CD14-positive monocyte (primary cell): ENCODE results near the gene ZNF683. TPM values are rescaled to one million over a fixed set of nuclear protein-coding genes. Genes with fewer than 3 reads are reported as not detected.
A peak's percentile ranks its signal among the peaks of the same experiment; 100 is the strongest.

Experiments
- DNase-seq, 3 donors: peaks; one replicate each; pipeline ENCODE4 v3.0.0-alpha.2; 2011 to 2022
- H2AFZ ChIP-seq: 2 replicates; pipeline ENCODE4 v1.6.0; 2012; ENCODE audit warnings: mild to moderate bottlenecking, low read depth, low read length, inconsistent platforms; ENCODE audit not compliant: insufficient read depth, poor library complexity, severe bottlenecking
- H3K27ac ChIP-seq, 2 donors: 1 replicate in 1 of 2; 2 replicates in 1 of 2; pipeline ENCODE4 v1.5.1; 2012 to 2013; ENCODE audit warnings: low read length in 2 of 2, control low read depth in 1 of 2, inconsistent platforms in 1 of 2, low read depth in 1 of 2, mild to moderate bottlenecking in 1 of 2
- H3K27me3 ChIP-seq, 2 donors: one replicate each; pipeline versions ENCODE4 v1.6.0 to v1.6.1; 2011 to 2013; ENCODE audit warnings: low read length in 2 of 2; ENCODE audit not compliant: control insufficient read depth in 2 of 2, insufficient read depth in 2 of 2
- H3K36me3 ChIP-seq, 2 donors: replicated peaks in 1 of 2; 1 replicate in 1 of 2; 2 replicates in 1 of 2; pipeline versions ENCODE4 v1.5.1 to v1.6.1; 2012 to 2013; ENCODE audit warnings: low read length in 2 of 2, control low read depth in 1 of 2, inconsistent platforms in 1 of 2, mild to moderate bottlenecking in 1 of 2; ENCODE audit not compliant: insufficient read depth in 2 of 2, control insufficient read depth in 1 of 2
- H3K4me1 ChIP-seq, 2 donors: 1 replicate in 1 of 2; 2 replicates in 1 of 2; pipeline versions ENCODE4 v1.5.1 to v1.6.1; 2012 to 2013; ENCODE audit warnings: low read length in 2 of 2, control low read depth in 1 of 2, inconsistent platforms in 1 of 2, mild to moderate bottlenecking in 1 of 2, moderate library complexity in 1 of 2; ENCODE audit not compliant: insufficient read depth in 2 of 2, control insufficient read depth in 1 of 2
- H3K4me2 ChIP-seq: replicated peaks from 2 replicates; pipeline ENCODE3; 2012; ENCODE audit warnings: low read length, moderate library complexity, mild to moderate bottlenecking; ENCODE audit not compliant: poor library complexity, severe bottlenecking; ENCODE audit errors: extremely low read depth
- H3K4me3 ChIP-seq, 3 experiments: fragments of 200-600 bp in 1 of 3; sonication (generic) in 1 of 3; replicated peaks in 1 of 3; 1 replicate in 2 of 3; 2 replicates in 1 of 3; pipeline ENCODE4 v1.5.1; 2011 to 2013; ENCODE audit warnings: low read length in 3 of 3, mild to moderate bottlenecking in 3 of 3, control low read depth in 2 of 3, low read depth in 2 of 3, inconsistent platforms in 1 of 3, moderate library complexity in 1 of 3
- H3K79me2 ChIP-seq: 2 replicates; pipeline ENCODE4 v1.6.0; 2012; ENCODE audit warnings: mild to moderate bottlenecking, control low read depth, inconsistent platforms, low read length, moderate library complexity; ENCODE audit not compliant: insufficient read depth
- H3K9ac ChIP-seq: 2 replicates; pipeline ENCODE4 v1.6.0; 2017; ENCODE audit warnings: low read length, mild to moderate bottlenecking; ENCODE audit not compliant: insufficient read depth, poor library complexity, severe bottlenecking
- H3K9me3 ChIP-seq, 2 donors: replicated peaks in 1 of 2; 1 replicate in 1 of 2; 2 replicates in 1 of 2; pipeline versions ENCODE4 v1.5.1 to v1.6.1; 2012 to 2013; ENCODE audit warnings: low read length in 2 of 2, control low read depth in 1 of 2; ENCODE audit not compliant: control insufficient read depth in 1 of 2, insufficient read depth in 1 of 2
- H4K20me1 ChIP-seq: 2 replicates; pipeline ENCODE4 v1.6.0; 2012; ENCODE audit warnings: mild to moderate bottlenecking, low read length, control low read depth, moderate library complexity; ENCODE audit not compliant: insufficient read depth
- H3K27ac Mint-ChIP-seq, 7 donors: one replicate each; pipeline ENCODE4 v1.8.0; 2020; ENCODE audit warnings: mild to moderate bottlenecking in 7 of 7, mixed read lengths in 7 of 7, moderate library complexity in 6 of 7, inconsistent platforms in 2 of 7
- H3K27me3 Mint-ChIP-seq, 3 donors: one replicate each; pipeline ENCODE4 v1.8.0; 2021 to 2022; ENCODE audit warnings: low read depth in 3 of 3, mild to moderate bottlenecking in 3 of 3, mixed read lengths in 3 of 3, moderate library complexity in 3 of 3, inconsistent platforms in 1 of 3
- H3K36me3 Mint-ChIP-seq, 2 donors: one replicate each; pipeline ENCODE4 v1.8.0; 2020; ENCODE audit warnings: mixed read lengths in 2 of 2, inconsistent platforms in 1 of 2, mild to moderate bottlenecking in 1 of 2
- H3K4me1 Mint-ChIP-seq: one replicate; pipeline ENCODE4 v1.8.0; 2020; ENCODE audit warnings: mild to moderate bottlenecking, mixed read lengths
- H3K4me3 Mint-ChIP-seq, 2 donors: one replicate each; pipeline ENCODE4 v1.8.0; 2020; ENCODE audit warnings: mild to moderate bottlenecking in 2 of 2, mixed read lengths in 2 of 2, moderate library complexity in 1 of 2
- H3K9me3 Mint-ChIP-seq, 7 donors: one replicate each; pipeline ENCODE4 v1.8.0; 2020 to 2022; ENCODE audit warnings: mixed read lengths in 7 of 7, mild to moderate bottlenecking in 6 of 7, moderate library complexity in 6 of 7, inconsistent platforms in 2 of 7
- WGBS: methylation state at CpG from one replicate; pipeline ENCODE4 v1.1.5; 2013; ENCODE audit warnings: missing lambda C conversion rate; ENCODE audit not compliant: insufficient coverage; 5-methylcytosine and 5-hydroxymethylcytosine counted together
- intact Hi-C, 2 donors: fragments of 100-400 bp; cut with micrococcal nuclease; formaldehyde crosslinking; loops; one replicate each; pipeline versions ENCODE4 v1.15.0 to v1.15.1; 2023
- polyA plus RNA-seq, 3 donors: library from polyadenylated mRNA; depleted of rRNA in 1 of 3; unstranded in 2 of 3; stranded (reverse) in 1 of 3; fragments of 300-500 nt in 2 of 3; fragments of >200 nt in 1 of 3; fragmentation: Illumina TruSeq in 2 of 3; gene quantifications; 1 replicate in 2 of 3; 2 replicates in 1 of 3; pipeline ENCODE4 v1.2.3, GENCODE V29; 2012 to 2021
- TF ChIP-seq, protein P1 (sequence below): fragments of 200-600 bp; IDR thresholded peaks from one replicate; pipeline ENCODE4 v1.8.0; 2022; ENCODE audit warnings: antibody characterized with exemption, mild to moderate bottlenecking

ZNF683 gene
- polyA plus RNA-seq, 3 donors = not detected

DNA sequence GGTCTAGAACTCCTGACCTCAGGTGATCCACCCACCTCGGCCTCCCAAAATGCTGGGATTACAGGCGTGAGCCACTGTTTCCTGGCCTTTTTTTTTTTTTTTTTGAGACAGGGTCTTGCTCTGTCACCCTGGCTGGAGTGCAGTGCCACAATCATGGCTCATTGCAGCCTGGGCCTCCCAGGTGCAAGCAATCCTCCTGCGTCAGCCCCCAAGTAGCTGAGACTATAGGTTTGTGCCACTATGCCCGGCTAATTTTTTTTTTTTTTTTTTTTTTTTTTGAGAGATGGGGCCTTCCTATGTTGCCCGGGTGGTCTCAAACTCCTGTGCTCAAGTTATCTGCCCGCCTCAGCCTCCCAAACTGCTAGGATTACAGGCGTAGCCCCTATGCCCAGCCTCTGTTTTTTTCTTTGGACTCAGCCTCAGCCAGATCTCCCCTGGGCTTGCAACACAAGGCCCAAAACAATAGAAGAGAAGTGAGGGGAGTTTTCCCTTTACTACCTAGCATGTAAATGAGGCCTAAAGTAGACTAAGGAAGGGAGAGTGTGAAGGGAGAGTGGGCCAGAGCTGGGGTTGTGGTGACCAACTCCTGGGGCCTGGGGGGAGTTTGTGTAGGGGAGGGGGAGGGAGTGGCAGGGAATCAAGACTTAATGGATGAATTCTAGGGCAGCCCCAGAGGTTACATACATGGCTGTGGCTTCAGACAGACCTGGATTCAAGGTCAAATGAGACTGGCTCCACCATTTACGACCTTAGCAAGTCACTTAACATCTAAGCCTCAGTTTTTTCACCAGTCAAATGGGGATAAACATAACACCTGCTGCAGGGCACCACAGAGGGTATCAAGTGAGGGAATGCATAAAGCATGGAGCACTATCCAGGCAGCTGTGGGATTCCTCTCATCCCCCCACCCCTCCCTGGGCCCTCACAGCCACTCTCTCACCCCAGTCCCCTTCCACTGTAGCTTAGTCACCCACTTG lies 56.4 kb downstream of the ZNF683 start:
- intact Hi-C loops = loop anchor here in 1 of 2 donors (1.0 to 10.0 kb wide), 2 partner anchors 9 to 201 kb away; partner anchors contain the start of gene PDIK1L
- H3K27ac Mint-ChIP-seq = peak overlapping the region; percentile 86 to 99 (median 97)
- Histone ChIP-seq H2AFZ (no peak overlapping the region), H3K4me1 (peaks cover 89 to 92% of the 10 kb centered on the region in 2 donors), H3K4me3 (peak overlapping the region in 1 of 3 experiments; percentile 83), H3K9me3 (no peaks in the 10 kb centered on the region), H3K36me3 (peaks cover 9 to 11% of the 10 kb centered on the region in 2 donors), H3K9ac (peak overlapping the region; percentile 74), H3K27me3 (no peaks in the 10 kb centered on the region), H4K20me1 (no peaks in the 10 kb centered on the region), H3K79me2 (peaks cover 63% of the 10 kb centered on the region), H3K4me2 (peak overlapping the region; percentile 82), H3K27ac (peak overlapping the region; percentile 88 to 92)
- no peaks in the 10 kb centered on the region for H3K9me3 Mint-ChIP-seq
- peaks cover 0 to 1% (median 0%) of the 10 kb centered on the region in 3 donors for H3K27me3 Mint-ChIP-seq
- H3K36me3 Mint-ChIP-seq = peaks cover 14 to 16% of the 10 kb centered on the region in 2 donors
- no CpG with 5 or more reads among the region's 8 CpGs for WGBS
- TF ChIP-seq, protein P1, sequence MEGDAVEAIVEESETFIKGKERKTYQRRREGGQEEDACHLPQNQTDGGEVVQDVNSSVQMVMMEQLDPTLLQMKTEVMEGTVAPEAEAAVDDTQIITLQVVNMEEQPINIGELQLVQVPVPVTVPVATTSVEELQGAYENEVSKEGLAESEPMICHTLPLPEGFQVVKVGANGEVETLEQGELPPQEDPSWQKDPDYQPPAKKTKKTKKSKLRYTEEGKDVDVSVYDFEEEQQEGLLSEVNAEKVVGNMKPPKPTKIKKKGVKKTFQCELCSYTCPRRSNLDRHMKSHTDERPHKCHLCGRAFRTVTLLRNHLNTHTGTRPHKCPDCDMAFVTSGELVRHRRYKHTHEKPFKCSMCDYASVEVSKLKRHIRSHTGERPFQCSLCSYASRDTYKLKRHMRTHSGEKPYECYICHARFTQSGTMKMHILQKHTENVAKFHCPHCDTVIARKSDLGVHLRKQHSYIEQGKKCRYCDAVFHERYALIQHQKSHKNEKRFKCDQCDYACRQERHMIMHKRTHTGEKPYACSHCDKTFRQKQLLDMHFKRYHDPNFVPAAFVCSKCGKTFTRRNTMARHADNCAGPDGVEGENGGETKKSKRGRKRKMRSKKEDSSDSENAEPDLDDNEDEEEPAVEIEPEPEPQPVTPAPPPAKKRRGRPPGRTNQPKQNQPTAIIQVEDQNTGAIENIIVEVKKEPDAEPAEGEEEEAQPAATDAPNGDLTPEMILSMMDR = no peak
- DNase-seq = no peak
- H3K4me1 Mint-ChIP-seq = peaks cover 88% of the 10 kb centered on the region
- H3K4me3 Mint-ChIP-seq = peak overlapping the region; percentile 91

DNA sequence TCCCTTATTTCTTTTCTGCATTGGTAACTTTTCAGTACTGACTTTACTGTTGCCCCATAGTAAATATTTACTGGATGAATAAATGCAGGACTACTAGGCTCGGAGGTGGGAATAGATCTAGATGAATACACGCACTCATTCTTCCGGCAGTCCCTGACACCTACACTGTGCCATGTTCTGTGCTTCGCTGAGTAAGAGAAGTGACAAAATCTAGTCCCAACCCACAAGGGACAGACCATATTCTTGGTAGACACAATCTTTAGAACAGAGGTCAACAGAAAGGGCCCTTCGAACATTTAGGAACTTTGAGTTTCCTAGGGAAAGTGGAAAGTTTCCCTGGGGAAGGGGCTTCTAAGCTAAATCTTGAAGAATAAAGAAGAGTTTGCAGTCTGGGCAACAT lies 58.0 kb downstream of the ZNF683 start:
- Histone ChIP-seq H3K36me3 (no peaks in the 10 kb centered on the region), H3K9ac (no peak overlapping the region), H4K20me1 (no peaks in the 10 kb centered on the region), H3K27me3 (no peaks in the 10 kb centered on the region), H3K79me2 (peaks cover 53% of the 10 kb centered on the region), H2AFZ (no peak overlapping the region), H3K4me1 (peaks cover 83 to 92% of the 10 kb centered on the region in 2 donors), H3K27ac (peak overlapping the region; percentile 88 to 92), H3K9me3 (no peaks in the 10 kb centered on the region), H3K4me2 (peak overlapping the region; percentile 82), H3K4me3 (peak overlapping the region in 1 of 3 experiments; percentile 83)
- peaks cover 79% of the 10 kb centered on the region for H3K4me1 Mint-ChIP-seq
- peaks cover 4 to 5% of the 10 kb centered on the region in 2 donors for H3K36me3 Mint-ChIP-seq
- peak overlapping the region in 1 of 2 donors; percentile 89 for H3K4me3 Mint-ChIP-seq
- peak overlapping the region; percentile 86 to 99 (median 97) for H3K27ac Mint-ChIP-seq
- peaks cover 0 to 3% (median 0%) of the 10 kb centered on the region in 3 donors for H3K27me3 Mint-ChIP-seq
- DNase-seq = no peak
- intact Hi-C loops = loop anchor here in 1 of 2 donors (10.0 kb wide), 1 partner anchor 200 kb away; the partner anchor contains the start of gene PDIK1L
- TF ChIP-seq, protein P1 = no peak
- WGBS = no CpG with 5 or more reads among the region's 5 CpGs
- H3K9me3 Mint-ChIP-seq = no peaks in the 10 kb centered on the region

Other genes with a start within 250 kb of the ZNF683 start
- gene FAM110D, start 213.7 kb downstream of the ZNF683 start, polyA plus RNA-seq = not detected
- gene C1orf232, start 203.8 kb downstream of the ZNF683 start, polyA plus RNA-seq = not detected
- gene ZNF593, start 202.8 kb downstream of the ZNF683 start, polyA plus RNA-seq = 10 to 100 TPM; 23.6 to 36.5 (median 27.8) TPM
- under 1 TPM in 2 of 3 donors, not detected in 1; 0.50 to 0.59 TPM for gene ZNF593OS, start 200.9 kb downstream of the ZNF683 start, polyA plus RNA-seq
- 1 to 10 TPM in 1 of 3 donors, not detected in 2; 1.4 TPM for gene CNKSR1, start 195.3 kb downstream of the ZNF683 start, polyA plus RNA-seq
- gene CATSPER4, start 182.1 kb downstream of the ZNF683 start, polyA plus RNA-seq = not detected
- 10 to 100 TPM in 2 of 3 donors, 1 to 10 TPM in 1; 8.2 to 32.5 (median 10.9) TPM for gene CEP85, start 138.6 kb downstream of the ZNF683 start, polyA plus RNA-seq
- gene SH3BGRL3, start 92.7 kb downstream of the ZNF683 start, polyA plus RNA-seq = 1,000 to 10,000 TPM in 2 of 3 donors, 100 to 1,000 TPM in 1; 478 to 1,744 (median 1,706) TPM
- 100 to 1,000 TPM in 1 of 3 donors, 10 to 100 TPM in 2; 48.0 to 885 (median 52.1) TPM for gene UBXN11, start 66.1 kb downstream of the ZNF683 start, polyA plus RNA-seq
- gene CD52, start 54.8 kb downstream of the ZNF683 start, polyA plus RNA-seq = 1,000 to 10,000 TPM in 2 of 3 donors, 100 to 1,000 TPM in 1; 851 to 4,047 (median 2,617) TPM
- under 1 TPM in 1 of 3 donors, not detected in 2; 0.52 TPM for gene CRYBG2, start 18.6 kb downstream of the ZNF683 start, polyA plus RNA-seq
- not detected for gene LIN28A, start 38.1 kb upstream of the ZNF683 start, polyA plus RNA-seq
- gene DHDDS, start 59.6 kb upstream of the ZNF683 start, polyA plus RNA-seq = 10 to 100 TPM; 21.3 to 27.4 (median 24.0) TPM
- 100 to 1,000 TPM; 400 to 575 (median 555) TPM for gene HMGN2, start 99.7 kb upstream of the ZNF683 start, polyA plus RNA-seq
- gene RPS6KA1, start 157.0 kb upstream of the ZNF683 start, polyA plus RNA-seq = 100 to 1,000 TPM; 116 to 189 (median 188) TPM